Measurements from ENCODE around the gene MRNIP.

DNA sequence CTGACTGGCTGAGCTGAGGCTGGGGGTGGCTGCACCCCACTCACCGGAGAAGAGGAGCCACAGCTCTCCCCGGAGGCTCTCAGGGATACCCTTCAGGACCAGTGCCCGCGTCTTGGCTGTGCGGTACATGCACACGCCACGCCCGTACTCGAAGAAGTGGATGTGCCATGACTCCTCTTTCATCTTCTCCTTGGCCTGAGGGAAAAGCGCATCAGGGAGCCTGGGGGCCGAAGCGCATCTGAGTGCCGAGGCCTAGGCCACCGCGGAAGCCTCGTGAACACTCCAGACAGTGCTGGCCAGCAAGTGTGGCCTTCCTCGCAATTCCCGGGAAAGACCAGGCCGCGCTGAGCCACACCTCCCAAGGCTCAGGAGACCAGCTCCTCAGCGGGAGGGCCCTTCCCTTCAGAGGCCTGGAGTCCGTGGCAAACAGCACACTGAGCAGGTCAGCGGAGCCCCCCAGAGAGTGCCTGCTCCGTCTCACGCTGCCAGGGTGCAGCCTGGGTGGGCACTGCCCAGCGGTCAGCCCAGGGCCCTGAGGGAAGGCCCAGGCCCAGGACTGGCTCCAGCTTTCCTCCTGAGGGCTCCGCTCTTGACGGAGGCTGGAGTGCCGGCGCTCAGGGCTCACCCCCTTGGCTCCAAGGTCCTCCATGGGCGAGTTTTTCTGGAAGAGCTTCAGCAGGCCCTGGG lies 20.5 kb upstream of the MRNIP start:
- TF ChIP-seq, protein P1, sequence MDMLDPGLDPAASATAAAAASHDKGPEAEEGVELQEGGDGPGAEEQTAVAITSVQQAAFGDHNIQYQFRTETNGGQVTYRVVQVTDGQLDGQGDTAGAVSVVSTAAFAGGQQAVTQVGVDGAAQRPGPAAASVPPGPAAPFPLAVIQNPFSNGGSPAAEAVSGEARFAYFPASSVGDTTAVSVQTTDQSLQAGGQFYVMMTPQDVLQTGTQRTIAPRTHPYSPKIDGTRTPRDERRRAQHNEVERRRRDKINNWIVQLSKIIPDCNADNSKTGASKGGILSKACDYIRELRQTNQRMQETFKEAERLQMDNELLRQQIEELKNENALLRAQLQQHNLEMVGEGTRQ (IDR thresholded peaks at IDR 0.05): no peak
- TF ChIP-seq, protein P2, sequence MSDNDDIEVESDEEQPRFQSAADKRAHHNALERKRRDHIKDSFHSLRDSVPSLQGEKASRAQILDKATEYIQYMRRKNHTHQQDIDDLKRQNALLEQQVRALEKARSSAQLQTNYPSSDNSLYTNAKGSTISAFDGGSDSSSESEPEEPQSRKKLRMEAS (IDR thresholded peaks at IDR 0.05): no peak
- TF ChIP-seq, protein P3, sequence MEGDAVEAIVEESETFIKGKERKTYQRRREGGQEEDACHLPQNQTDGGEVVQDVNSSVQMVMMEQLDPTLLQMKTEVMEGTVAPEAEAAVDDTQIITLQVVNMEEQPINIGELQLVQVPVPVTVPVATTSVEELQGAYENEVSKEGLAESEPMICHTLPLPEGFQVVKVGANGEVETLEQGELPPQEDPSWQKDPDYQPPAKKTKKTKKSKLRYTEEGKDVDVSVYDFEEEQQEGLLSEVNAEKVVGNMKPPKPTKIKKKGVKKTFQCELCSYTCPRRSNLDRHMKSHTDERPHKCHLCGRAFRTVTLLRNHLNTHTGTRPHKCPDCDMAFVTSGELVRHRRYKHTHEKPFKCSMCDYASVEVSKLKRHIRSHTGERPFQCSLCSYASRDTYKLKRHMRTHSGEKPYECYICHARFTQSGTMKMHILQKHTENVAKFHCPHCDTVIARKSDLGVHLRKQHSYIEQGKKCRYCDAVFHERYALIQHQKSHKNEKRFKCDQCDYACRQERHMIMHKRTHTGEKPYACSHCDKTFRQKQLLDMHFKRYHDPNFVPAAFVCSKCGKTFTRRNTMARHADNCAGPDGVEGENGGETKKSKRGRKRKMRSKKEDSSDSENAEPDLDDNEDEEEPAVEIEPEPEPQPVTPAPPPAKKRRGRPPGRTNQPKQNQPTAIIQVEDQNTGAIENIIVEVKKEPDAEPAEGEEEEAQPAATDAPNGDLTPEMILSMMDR (IDR thresholded peaks at IDR 0.05): no peak
- no peak for TF ChIP-seq KDM1A (IDR thresholded peaks at IDR 0.05; ENCODE audit: low read depth)
- no peak for TF ChIP-seq HOXA7 (CRISPR knock-in tag; IDR thresholded peaks at IDR 0.05)
- no peak for TF ChIP-seq RAD21 (conservative IDR thresholded peaks at IDR 0.05 in 1 of 2, IDR thresholded peaks at IDR 0.05 in 1 of 2)
- TF ChIP-seq, protein P4, sequence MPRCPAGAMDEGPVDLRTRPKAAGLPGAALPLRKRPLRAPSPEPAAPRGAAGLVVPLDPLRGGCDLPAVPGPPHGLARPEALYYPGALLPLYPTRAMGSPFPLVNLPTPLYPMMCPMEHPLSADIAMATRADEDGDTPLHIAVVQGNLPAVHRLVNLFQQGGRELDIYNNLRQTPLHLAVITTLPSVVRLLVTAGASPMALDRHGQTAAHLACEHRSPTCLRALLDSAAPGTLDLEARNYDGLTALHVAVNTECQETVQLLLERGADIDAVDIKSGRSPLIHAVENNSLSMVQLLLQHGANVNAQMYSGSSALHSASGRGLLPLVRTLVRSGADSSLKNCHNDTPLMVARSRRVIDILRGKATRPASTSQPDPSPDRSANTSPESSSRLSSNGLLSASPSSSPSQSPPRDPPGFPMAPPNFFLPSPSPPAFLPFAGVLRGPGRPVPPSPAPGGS (IDR thresholded peaks at IDR 0.05): no peak
- no peak for TF ChIP-seq POLR2A (IDR thresholded peaks at IDR 0.05; ENCODE audit: low read length)
- no peak for TF ChIP-seq EP300 (IDR thresholded peaks at IDR 0.05)
- no peak for TF ChIP-seq MAFK (IDR thresholded peaks at IDR 0.05; ENCODE audit: partially characterized antibody)
- no peak for TF ChIP-seq JUN (IDR thresholded peaks at IDR 0.05)
- no peak for TF ChIP-seq CEBPB (IDR thresholded peaks at IDR 0.05)
- no peak for TF ChIP-seq MAZ (IDR thresholded peaks at IDR 0.05; ENCODE audit: borderline replicate concordance, low read depth, low read length)
- TF ChIP-seq CHD2 (IDR thresholded peaks at IDR 0.05; ENCODE audit: low read length, partially characterized antibody): no peak
